GM19240 (cell line): Measurements from ENCODE around the gene DNAH7.
"Not testable (repeated sequence)": the region's sequence is repeated elsewhere in the genome, so short reads cannot be mapped to it uniquely, and the experiment has no call there.

Experiments used
- DNase-seq: peaks from one replicate; pipeline ENCODE4 v3.0.0; 2011; ENCODE audit warnings: low spot score; ENCODE audit not compliant: insufficient read length

DNAH7 gene

DNA sequence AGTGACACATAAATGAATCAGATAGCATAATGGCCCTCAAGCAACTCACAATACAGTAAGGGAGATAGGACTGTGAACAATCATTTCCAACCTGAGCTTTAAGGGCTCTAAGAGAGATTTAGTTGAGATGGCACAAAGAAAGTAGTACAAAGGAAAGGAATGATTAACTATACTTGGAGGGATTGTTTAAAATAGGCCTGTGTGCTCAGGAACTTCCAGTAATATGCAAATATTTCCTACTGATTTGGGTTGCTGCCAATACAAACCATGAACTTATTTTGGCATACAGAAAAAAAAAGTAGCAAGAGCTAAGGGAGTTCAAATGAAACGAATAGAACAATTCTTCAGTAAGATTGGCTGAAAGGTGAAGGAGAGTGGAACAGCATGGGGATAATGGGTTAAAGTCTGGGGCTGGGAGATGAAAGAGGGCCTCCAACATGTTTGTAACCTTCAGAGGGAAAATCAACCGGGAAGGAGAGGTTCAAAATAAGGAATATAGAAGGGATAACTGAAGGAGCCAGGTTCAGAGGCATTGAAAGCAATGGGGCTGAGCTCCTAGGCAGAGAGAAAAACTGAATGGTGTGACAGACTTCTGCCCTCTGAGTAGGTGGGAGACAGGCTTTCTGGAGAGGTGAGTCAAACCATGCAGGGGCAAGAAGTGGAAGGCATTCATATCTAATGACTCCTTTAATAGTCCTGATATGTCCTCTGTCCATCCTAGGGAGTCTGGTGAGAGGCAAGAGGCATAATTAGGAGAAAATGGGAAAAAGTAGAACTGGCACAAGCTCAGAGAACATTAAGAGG is 83.5 kb downstream of the DNAH7 start:
- no peak for DNase-seq

DNA sequence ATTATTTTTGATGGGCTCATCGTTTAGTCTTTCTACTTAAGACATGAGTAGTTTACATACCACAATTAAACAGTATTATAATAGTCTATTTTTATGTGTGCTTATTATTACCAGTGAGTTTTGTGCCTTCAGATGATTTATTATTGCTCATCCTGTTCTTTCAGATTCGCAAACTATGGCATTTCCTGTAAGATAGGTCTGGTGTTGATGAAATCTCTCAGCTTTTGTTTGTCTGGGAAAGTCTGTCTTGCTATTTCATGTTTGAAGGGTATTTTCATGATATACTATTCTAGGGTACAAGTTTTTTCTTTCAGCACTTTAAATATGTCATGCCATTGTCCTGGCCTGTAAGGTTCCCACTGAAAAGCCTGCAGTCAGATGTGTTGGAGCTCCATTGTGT is 101.3 kb downstream of the DNAH7 start:
- no peak for DNase-seq

DNA sequence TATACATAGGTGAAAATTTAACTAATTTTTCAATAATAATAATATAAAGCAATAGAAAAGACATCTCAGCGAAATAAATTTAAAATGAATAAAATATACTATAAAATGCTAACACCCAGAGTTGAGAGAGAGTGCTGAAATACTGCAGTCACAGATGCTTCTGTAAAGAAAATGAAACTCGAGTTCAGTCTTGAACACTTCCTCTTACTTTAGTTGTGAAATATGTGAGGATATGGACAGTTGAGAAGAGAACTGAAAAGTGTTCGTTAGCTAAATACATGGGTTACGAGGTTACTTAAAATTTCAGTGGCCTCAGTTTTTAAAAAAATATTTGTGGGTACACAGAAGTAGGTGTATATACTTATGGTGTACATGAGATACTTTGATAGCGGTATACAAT is 106.8 kb downstream of the DNAH7 start:
- no peak for DNase-seq

DNA sequence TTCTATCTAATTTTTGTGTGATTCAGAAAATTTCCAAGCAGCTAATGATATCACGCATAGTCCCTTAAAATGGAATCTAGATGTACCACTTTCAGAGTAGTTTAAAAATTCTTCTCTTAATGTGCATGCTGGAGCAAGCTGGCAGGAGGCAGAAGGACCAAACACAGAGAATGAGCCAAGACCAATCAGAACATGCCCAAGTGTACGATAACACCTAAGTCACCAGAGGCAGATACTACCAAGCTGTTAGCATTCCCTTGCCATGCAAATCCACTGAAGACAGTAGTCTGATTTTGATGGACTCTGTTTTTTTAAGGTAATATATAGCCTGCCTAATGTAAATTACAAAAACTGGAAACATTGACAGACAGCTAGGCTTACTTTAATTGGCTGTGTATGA is 109.3 kb downstream of the DNAH7 start:
- no peak for DNase-seq

DNA sequence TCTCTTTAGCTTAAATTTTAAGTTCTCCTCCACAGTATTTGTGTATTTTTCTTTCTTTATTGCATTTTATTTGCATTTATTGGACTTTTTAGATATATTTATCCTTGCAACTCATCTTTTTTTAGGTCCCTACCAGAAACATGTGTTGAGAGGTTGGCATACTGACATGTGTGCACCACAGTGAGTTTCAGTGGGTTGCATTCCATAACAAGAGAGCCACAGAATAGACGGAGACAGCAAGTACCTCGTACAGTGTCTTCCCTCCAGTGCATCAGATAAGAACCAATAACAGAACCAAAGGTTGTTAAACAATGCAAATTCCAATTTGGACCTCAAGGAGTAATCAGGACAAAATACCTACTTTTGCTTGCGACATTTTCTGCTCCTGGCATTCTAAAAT is 111.9 kb downstream of the DNAH7 start:
- DNase-seq: no peak

DNA sequence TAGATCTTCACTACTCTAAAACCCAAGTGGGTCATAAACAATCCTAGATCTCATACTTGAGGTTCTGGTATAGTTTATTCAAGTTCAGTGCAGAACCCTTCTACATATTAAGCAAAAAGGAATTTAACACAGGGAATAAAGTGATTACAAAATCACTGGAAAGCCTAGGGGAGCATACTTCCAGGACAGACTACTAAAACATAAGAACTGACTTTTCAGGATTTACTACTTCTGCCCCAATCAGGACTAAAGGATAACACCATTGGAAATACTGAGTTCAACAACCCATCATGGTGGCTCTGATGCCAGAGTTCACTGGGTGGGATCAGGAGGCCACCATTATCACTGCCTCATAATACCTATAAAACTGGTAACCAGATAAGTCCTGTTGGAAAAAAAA is 123.6 kb downstream of the DNAH7 start:
- DNase-seq: no peak

DNA sequence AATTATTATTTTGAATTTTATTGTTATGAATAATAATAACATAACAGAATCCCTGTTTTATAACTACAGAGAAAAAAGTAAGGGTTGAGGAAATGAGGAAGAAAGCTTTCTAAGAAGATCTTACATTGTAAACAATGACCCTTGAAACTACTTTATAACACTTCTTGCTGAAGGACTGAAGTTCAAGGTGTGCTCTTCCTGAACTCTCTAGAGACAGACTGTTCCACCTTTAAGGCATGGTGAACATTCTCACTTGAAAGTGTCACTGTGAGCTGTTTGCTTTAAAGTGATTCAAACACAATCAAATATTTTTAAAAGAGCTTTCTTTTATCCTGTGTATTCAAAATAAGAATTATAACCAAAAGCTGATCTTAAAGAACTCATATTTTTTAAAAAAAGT is 131.5 kb downstream of the DNAH7 start:
- no peak for DNase-seq

DNA sequence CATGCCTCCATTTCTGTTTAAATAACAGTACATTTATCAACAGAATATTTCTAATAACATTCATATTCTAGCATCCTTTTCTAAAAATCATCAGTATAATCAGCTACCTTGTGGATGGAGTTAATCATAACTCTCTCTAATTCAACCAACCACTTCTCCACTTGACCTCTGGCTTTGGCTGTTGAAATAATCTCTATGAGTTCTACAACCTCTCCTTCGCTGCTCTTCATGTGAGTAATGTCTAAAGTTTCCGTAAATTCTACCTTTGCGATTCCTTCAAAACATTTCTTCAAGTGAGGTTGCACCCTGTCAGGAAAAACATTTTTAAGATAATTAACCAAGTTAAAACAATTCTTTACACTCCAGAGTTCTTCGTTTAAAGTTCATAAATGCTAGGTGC is 134.2 kb downstream of the DNAH7 start:
- no peak for DNase-seq

DNA sequence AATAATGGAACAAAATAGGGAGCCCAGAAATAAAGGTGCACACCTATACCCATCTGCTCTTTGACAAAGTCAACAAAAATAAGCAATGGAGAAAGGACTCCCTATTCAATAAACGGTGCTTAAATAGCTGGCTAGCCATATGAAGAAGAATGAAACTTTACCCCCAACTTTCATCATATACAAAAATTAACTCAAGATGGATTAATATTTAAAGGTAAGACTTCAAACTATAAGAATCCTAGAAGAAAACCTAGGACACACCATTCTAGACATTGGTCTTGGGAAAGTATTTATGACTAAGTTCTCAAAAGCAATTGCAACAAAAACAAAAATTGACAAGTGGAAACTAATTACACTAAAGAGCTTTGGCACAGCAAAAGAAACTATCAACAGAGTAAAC is 139.1 kb downstream of the DNAH7 start:
- no peak for DNase-seq

DNA sequence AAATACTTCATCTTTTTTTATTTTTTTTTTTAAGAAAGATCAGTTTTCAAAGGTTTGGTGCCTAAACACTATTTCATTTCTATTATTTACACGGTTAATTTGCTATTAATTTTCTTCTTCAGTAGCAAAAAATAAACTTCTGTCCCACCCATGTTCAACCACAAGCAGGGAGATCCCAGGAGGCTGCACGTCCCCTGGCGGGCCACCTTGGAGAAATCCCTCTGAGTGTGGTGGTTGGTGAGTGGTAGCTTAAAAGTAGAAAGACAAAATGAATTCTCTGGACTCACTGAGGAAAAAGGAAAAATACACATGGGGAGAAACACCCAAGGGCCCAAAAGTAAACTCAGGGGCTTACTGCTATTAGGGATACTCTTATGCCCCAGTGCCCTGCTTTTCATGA is 143.5 kb downstream of the DNAH7 start:
- no peak for DNase-seq

DNA sequence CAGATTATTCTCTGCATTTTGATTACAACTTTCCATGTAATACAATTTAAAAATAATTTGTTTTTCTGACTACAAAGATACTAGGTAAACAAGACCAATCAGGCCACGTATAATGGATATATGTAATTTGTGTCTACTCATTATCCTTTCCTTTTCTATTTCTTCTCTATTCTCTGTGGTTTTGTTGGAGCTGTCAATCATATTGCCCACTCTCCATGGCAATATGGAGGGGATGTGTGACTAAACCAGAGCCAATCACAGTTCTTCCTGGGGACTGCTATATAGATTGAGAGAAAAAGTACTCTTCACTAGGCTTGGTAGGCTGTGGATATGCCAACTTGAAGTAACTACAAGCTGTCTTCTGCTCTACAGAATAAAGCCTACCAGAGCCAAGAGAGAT is 144.7 kb downstream of the DNAH7 start:
- DNase-seq: no peak

DNA sequence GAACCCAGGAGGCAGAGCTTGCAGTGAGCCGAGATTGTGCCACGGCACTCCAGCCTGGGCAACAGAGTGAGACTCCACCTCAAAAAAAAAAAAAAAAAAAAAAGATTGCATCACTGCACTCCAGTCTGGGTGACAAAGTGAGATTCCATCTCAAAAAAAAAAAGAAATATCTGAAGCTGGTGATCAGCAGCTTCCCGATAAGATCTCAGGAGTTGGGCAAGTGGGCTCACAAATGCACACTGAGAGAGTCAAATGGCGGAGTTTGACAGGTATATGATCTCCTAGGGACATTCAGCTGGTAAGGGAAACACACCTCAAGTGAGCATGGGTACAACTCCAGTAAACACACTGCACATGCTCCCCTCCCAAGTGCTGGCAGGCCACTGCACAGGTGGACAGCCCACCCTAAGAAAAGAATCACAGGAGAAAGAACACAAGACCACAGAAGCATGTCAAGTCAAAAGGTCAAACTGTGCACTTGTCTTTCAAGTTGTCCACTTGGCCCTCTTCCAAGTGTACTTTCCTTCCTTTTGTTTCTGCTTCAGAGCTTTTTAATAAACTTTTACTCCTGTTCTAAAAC is 151.5 kb downstream of the DNAH7 start:
- DNase-seq: not testable (repeated sequence)

DNA sequence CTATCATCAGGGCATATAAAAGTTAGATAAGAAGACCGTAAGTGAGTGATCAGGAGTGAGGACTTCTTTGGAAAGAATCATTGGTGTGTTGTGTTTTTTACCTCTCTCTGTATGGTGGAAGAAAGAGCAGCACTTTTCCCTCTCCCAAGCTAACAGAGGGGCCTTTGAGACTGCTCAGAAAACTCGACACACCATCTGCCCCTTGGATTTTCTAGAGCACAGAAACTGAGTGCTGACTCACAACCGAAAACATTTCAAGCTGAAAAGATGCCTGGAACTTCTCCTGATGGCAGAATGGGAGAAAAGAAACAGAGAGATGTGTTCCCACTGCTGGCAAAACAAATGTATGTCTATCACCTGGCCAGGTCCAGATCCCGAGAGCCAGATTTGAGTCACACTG is 156.6 kb downstream of the DNAH7 start:
- DNase-seq: no peak

DNA sequence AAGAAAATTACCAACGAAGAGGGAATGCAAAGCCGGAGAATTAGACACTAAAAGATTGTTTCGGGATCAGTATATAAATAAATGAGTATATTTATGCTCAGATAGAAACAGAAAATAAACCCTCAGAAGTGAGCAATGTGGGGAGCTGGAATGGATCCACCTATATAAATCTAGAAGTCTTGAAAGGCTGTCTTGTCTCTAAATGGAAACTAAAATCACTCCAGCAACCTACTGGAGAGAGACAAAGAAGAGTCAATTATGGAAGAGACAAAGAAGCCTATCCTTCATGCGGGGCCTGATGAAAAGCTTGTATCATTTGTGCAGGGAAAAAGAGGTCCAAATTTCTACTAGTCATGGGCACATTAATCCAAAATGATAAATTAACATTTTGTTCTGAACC is 158.1 kb downstream of the DNAH7 start:
- DNase-seq: no peak

DNA sequence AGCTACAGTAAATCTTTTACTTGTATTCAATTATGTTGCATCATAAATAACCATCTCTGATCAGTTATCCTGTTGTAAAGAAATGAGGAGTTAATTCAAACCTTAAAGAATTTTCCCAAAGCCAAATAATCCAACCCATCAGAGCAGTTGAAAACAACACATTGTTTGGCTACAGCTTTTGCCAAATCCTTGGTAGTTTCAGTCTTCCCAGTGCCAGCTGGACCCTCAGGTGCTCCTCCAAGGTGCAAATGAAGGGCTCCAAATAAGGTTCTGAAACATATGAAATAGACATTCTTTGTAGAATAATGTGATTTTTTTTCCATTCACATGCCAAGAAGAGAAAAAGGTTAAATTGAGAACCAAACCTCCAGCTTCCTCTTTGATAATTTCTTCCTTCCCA is 158.7 kb downstream of the DNAH7 start:
- DNase-seq: no peak

DNA sequence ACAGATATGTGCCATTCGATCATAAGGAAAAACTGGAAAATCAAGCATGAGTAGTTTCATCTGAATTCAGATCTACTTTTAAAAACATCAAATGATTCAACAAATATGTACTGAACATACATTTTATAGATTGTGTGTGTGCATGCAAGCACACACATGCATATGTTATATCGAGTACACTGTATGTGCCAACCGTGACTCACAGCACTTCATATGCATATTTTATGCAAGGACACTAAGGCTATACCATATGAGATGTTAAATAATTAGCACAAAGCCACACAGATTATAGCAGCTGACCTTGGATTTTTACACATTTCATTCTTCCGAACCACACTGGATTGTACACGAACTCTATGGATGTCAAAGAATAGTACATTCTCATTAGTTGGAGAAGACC is 161.2 kb downstream of the DNAH7 start:
- DNase-seq: no peak

DNA sequence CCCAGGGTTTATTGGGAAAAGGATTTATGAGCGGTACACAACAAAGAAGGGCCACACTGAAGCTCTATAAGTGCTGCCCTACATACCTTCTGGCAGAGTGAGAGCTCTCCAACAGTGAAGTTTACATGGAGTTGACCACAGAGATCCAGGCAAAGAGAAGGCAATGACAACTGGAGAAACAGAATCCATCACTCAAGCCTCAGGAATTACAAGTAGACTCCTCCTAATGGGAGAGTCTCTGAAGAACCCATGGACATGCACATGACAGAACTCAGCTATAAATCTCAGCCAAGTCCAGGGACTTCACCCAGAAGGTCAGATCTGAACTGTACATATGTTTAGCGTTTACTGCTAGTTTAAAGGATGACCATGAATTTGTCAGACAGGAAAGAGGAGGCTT is 164.7 kb downstream of the DNAH7 start:
- DNase-seq: no peak

DNA sequence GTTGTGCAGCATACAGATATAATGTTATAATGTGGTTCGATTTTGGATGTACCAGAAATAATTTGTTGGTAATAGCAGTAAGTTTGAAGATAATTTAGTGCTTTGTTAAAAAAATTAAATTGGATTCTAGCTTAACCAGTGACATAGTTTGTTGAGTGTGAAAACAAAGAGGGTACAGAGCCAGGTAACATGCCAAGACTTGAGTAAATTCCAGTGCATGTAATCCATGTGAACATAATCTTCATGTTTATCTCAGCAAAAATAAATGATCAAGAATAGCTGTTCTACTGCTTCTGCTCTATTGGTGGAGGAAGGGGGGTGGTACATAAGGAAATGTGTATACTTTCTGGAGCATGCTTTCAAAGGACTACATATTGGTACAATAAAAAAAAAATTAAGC is 165.8 kb downstream of the DNAH7 start:
- DNase-seq: no peak

DNA sequence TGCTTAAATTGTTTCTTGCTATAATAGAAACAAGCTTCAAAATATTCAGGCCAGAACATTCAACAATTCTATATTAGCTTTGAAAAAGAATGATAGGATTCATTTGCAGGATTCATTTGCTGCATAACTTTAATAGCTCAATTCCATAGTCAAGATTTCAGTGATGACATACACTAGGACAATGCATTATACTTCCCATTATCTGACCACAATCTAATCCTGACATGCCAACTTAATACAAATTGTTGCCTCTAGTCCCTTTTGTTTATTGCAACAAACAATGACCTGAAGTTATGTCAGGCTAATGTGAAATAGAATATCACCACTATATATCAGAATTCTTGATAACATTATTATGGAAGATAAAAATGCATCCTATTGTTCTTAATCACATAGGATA is 169.4 kb downstream of the DNAH7 start:
- no peak for DNase-seq

DNA sequence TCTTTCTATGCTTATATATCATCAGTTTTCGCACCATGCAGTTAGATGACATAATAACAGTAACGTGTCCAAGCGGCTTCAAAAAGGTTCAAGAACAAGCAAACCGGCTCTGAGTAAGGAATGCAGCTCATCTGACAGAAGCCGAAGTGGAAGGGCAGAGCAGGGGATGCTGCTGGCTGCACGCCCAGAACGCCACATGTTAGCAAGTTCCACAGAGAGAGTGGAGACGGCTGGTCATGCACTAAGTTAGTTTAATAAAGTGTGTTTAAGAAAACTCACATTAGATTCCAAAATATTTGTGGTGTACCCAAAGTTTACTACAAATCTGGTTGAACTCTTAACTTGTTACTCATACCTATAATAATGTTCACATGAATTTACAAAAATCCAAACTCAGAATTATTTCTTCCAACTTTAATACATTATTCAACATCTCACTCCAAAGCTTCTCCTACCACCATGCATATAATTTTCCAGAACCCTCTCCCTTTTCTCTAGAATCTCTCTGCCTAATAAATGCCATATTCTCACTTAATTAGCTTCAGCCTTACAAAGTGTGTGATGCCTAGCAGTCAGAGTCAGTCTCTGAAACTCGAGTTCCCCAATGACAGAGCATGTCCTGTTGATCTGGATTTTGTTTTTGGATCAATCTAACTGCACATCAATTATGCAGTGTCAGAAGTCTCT is 170.0 kb downstream of the DNAH7 start:
- no peak for DNase-seq

DNA sequence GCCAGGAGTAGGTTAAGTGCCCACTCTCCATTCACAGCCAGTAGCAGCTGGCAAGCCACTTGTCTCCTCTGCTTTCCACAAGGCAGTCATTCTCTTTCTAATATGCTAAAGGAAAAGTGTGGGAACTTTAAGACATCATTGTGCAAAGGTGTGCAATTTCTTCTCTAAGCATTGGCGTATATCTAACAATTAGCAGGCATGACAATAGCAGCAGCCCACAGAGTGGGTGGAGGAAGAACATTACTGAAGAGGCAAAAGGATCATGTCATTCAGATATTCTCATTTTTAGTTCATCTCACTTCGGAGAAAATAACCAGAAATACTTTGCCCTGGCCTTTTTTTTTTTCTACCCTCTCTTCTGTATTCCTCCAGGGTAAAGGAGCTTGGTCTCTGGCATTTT is 177.6 kb downstream of the DNAH7 start:
- DNase-seq: no peak

DNA sequence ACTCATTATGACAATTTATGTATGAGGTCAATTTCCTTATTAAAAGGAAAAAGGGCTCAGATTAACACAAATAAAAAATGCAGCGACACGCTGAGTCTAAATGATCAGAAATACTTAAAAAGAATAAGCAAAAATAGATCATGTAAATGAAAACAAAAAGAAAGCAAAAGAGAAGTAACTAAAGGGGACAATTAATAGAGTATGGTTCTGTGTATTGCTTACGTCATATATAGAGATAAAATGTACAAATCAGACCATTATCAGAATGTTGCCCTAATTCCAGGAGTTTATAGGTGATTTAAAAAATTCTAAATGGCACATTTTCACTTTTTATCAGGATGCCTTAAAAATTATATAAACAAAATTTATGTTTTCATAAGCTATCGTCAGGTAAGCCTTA is 189.5 kb downstream of the DNAH7 start:
- DNase-seq: no peak

DNA sequence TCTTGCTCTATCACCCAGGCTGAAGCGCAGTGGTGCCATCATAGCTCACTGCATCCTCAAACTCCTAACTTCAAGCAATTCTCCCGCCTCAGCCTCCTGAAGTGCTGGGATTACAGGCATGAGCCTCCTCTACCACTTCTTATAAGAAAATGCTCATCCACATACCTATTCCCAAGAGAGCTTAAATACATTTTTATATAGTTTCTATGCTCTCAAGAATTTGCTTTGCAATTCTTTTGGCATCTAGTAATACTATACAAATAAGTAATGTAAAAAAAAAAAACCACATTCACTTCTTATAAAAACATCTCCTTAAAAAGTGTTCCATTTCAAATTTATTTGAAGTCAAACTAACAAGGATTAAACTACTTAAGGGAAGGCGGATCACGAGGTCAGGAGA is 197.3 kb downstream of the DNAH7 start:
- no peak for DNase-seq
